Adrenal gland (tissue), 12 donors: ENCODE results near the gene COL17A1. TPM values are rescaled to one million over a fixed set of nuclear protein-coding genes. Genes with fewer than 3 reads are reported as not detected.
A peak's percentile ranks its signal among the peaks of the same experiment; 100 is the strongest.

Source experiments
- DNase-seq, 7 donors: peaks; one replicate each; pipeline ENCODE4 v3.0.0-alpha.2; 2019 to 2020
- H3K27ac ChIP-seq, 5 donors: fragments of 200-600 bp; sonication (generic) in 4 of 5; 1 replicate in 3 of 5; 2 replicates in 2 of 5; pipeline versions ENCODE4 v1.5.1 to v1.8.0; 2016 to 2020; ENCODE audit warnings: mild to moderate bottlenecking in 1 of 5
- H3K27me3 ChIP-seq: fragments of 200-600 bp; 2 replicates; pipeline ENCODE4 v1.8.0; 2021
- H3K36me3 ChIP-seq, 2 donors: fragments of 200-600 bp; replicated peaks in 1 of 2; 1 replicate in 1 of 2; 2 replicates in 1 of 2; pipeline versions ENCODE4 v1.5.1 to v1.8.0; 2018 to 2022
- H3K4me1 ChIP-seq, 2 donors: fragments of 200-600 bp; replicated peaks in 1 of 2; 1 replicate in 1 of 2; 2 replicates in 1 of 2; pipeline versions ENCODE4 v1.5.1 to v1.8.0; 2018 to 2021
- H3K4me3 ChIP-seq, 4 donors: fragments of 200-600 bp; sonication (generic) in 3 of 4; one replicate each; pipeline ENCODE4 v1.5.1; 2016 to 2018
- H3K9me3 ChIP-seq, 3 donors: fragments of 200-600 bp; sonication (generic) in 1 of 3; replicated peaks in 1 of 3; 1 replicate in 2 of 3; 2 replicates in 1 of 3; pipeline versions ENCODE4 v1.5.1 to v1.8.0; 2016 to 2021
- CTCF ChIP-seq, 6 experiments: fragments of 450-650 bp in 4 of 6; fragments of 200-600 bp in 2 of 6; sonication (generic) in 1 of 6; IDR thresholded peaks; 1 replicate in 5 of 6; 2 replicates in 1 of 6; pipeline versions ENCODE4 v1.5.1 to v1.8.0; 2016 to 2021; ENCODE audit warnings: antibody characterized with exemption in 6 of 6, mild to moderate bottlenecking in 2 of 6, moderate library complexity in 1 of 6
- POLR2A ChIP-seq, 2 donors: fragments of 450-650 bp; IDR thresholded peaks; one replicate each; pipeline ENCODE4 v1.6.1; 2017; ENCODE audit warnings: antibody characterized with exemption in 2 of 2, mild to moderate bottlenecking in 2 of 2, moderate library complexity in 1 of 2
- WGBS, 4 donors: extraction: QIAGEN DNeasy Blood & Tissue Kit in 2 of 4; methylation state at CpG; one replicate each; pipeline versions ENCODE4 v1.1.5 to v1.1.7; 2013 to 2017; 5-methylcytosine and 5-hydroxymethylcytosine counted together
- intact Hi-C, 2 donors: fragments of 100-400 bp; cut with DNase I; formaldehyde crosslinking; loops; one replicate each; pipeline versions ENCODE4 v1.14.1 to v1.15.0; 2022 to 2023
- polyA plus RNA-seq, 3 donors: library from polyadenylated mRNA; stranded (reverse); fragments of 200-250 nt in 2 of 3; fragments of 350-450 nt in 1 of 3; fragmentation: Illumina TruSeq in 1 of 3; extraction: RNeasy Lipid Tissue Mini Kit (QIAGEN cat#74804) in 1 of 3; gene quantifications; one replicate each; pipeline ENCODE4 v1.2.3, GENCODE V29; 2013 to 2014
- total RNA-seq, 9 donors: library from RNA; depleted of rRNA in 4 of 9; stranded (reverse); fragments of >200 nt in 4 of 9; fragments of 120-200 nt in 1 of 9; fragmentation: NEBNext Ultra II Directional in 1 of 9; extraction: Animal tissue kit (Norgen Biotek cat#: 25700) in 1 of 9; gene quantifications; one replicate each; pipeline versions ENCODE4 v1.1.0 to v1.2.4, GENCODE V29; 2013 to 2023
- donor health status: healthy with polysubstance abuse.
- donor health status: Bipolar disorder and iron deficiency.
- donor health status: DM: yes; HTN: yes; CAD: no.
- donor health status: DM: no; HTN: no; CAD: no.
- donor health status: DM: no; HTN: no; CAD: no.
- donor health status: DM: yes; HTN: yes; CAD: no.

The COL17A1 gene
- total and polyA plus RNA-seq, 12 donors, result 0.11 to 2.2 (median 0.36) TPM; not detected in 4

- DNase-seq, result no peak
- intact Hi-C loops, result no loop called here
- no peak overlapping the region for H3K27ac ChIP-seq
- H3K4me3 ChIP-seq, result no peak overlapping the region
- H3K27me3 ChIP-seq, result no peaks in the 10 kb centered on the region
- H3K9me3 ChIP-seq, result no peaks in the 10 kb centered on the region
- TF ChIP-seq POLR2A (IDR thresholded peaks at IDR 0.05) (no peak), CTCF (IDR thresholded peaks at IDR 0.05) (no peak)
- no peaks in the 10 kb centered on the region for H3K36me3 ChIP-seq
- 79 to 93% (median 85%) methylated on average over 5 of the region's 5 CpGs for WGBS, 4 donors
- peaks cover 0 to 4% of the 10 kb centered on the region in 2 donors for H3K4me1 ChIP-seq
Measured at GRCh38 chr10:104081998-104082397, 3.7 kb downstream of the COL17A1 start.

GRCh38 chr10:104080762-104081161 lies 4.9 kb downstream of the COL17A1 start:
- DNase-seq, result peak in 3 of 7 donors; percentile 31 to 59 (median 40)
- Histone ChIP-seq H3K36me3 (no peaks in the 10 kb centered on the region), H3K27ac (no peak overlapping the region), H3K27me3 (no peaks in the 10 kb centered on the region), H3K9me3 (no peaks in the 10 kb centered on the region), H3K4me3 (no peak overlapping the region), H3K4me1 (peaks cover 4 to 6% of the 10 kb centered on the region in 2 donors)
- intact Hi-C loops, result no loop called here
- WGBS, 4 donors, result 24 to 52% (median 30%) methylated on average over 1 of the region's 1 CpG
- peak in 5 of 6 experiments; percentile 30 to 60 (median 51) for TF ChIP-seq CTCF (IDR thresholded peaks at IDR 0.05)
- TF ChIP-seq POLR2A (IDR thresholded peaks at IDR 0.05), result no peak

GRCh38 chr10:104077663-104078151 lies 8.0 kb downstream of the COL17A1 start:
- Histone ChIP-seq H3K27me3 (no peaks in the 10 kb centered on the region), H3K36me3 (no peaks in the 10 kb centered on the region), H3K4me1 (peaks cover 4 to 6% of the 10 kb centered on the region in 2 donors), H3K4me3 (no peak overlapping the region), H3K9me3 (no peaks in the 10 kb centered on the region), H3K27ac (no peak overlapping the region)
- 82 to 90% (median 86%) methylated on average over 3 to 5 of the region's 5 CpGs for WGBS, 4 donors
- intact Hi-C loops, result no loop called here
- DNase-seq, result no peak
- TF ChIP-seq CTCF (IDR thresholded peaks at IDR 0.05) (no peak), POLR2A (IDR thresholded peaks at IDR 0.05) (no peak)

- no peak overlapping the region for H3K4me3 ChIP-seq
- no peak for DNase-seq
- no peaks in the 10 kb centered on the region for H3K9me3 ChIP-seq
- H3K27me3 ChIP-seq, result no peaks in the 10 kb centered on the region
- intact Hi-C loops, result no loop called here
- WGBS, 4 donors, result 63 to 81% (median 69%) methylated on average over 3 of the region's 3 CpGs
- peaks cover 4 to 6% of the 10 kb centered on the region in 2 donors for H3K4me1 ChIP-seq
- TF ChIP-seq CTCF (IDR thresholded peaks at IDR 0.05) (no peak), POLR2A (IDR thresholded peaks at IDR 0.05) (no peak)
- H3K36me3 ChIP-seq, result no peaks in the 10 kb centered on the region
- no peak overlapping the region for H3K27ac ChIP-seq
Measured at GRCh38 chr10:104077247-104077646, 8.4 kb downstream of the COL17A1 start.
